Measurements from ENCODE around the gene UBE2V1.
"Not testable (repeated sequence)": the region's sequence is repeated elsewhere in the genome, so short reads cannot be mapped to it uniquely, and the experiment has no call there.

The UBE2V1 gene

DNA sequence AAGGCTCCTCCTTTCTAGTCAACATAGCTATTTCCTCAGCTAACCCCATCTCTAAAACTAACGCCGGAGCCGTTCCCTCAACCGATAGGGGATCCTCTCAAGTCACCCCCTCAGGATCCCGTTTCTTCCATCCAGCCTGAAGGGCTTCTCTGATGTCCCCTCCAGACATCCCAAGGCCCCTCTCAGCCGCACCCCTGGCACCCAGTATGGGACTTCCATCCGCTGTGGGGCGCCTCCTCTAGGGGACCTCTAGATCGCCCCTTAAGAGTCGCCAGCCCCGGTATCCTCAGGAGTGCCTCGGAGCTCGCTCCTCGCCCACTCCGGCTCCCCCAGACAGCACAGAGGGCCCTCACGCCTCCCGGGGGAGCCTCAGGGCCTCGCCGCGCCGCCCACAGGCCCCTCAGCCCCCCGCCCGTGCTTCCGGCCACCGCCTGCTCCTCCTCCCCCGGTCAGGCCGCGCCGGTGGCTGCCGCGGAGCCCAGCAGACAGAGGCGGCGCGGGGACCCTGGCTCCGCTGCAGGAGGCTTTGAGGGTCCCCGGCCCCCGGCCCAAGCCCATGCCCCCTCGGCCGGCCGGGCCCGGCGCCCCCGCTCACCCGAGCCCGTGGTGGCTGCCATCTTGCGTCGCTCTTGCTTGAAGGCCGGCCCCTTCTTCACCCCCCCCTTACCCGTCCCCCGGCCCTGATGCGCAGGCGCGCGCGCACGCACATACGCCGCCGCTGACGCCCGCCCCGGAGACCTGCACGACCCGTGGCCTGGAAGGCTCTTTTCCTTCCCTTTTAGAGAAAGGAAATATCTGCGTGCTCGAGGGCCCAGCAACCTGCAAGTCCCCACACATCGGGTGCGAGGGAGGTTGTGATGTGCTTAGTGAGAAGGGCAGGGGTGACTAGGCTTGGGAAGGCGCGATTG is at the start of gene UBE2V1:
UBE2V1 (minus strand) TSS at position 639 of the 908 bp plus-strand sequence; CDS start at position 617, 22 bp downstream.
- peak; percentile 86 for DNase-seq (ENCODE audit: low read depth)

DNA sequence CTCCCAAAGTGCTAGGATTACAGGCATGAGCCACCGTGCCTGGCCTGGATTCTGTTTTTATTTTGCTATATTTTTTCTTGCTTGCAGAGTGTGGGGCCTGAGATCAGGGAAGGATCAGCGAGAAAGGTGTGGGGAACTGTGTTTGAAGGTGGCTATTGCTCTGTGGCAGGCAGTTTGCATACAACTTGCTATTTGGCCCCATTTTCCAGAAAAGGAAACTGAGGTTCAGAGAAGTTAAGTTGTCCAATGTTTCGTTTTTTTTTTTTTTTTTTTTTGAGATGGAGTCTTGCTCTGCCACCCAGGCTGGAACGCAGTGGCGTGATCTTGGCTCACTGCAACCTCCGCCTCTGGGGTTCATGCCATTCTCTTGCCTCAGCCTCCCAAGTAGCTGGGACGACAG is 48.5 kb upstream of the UBE2V1 start:
- not testable (repeated sequence) for DNase-seq (ENCODE audit: low read depth)

DNA sequence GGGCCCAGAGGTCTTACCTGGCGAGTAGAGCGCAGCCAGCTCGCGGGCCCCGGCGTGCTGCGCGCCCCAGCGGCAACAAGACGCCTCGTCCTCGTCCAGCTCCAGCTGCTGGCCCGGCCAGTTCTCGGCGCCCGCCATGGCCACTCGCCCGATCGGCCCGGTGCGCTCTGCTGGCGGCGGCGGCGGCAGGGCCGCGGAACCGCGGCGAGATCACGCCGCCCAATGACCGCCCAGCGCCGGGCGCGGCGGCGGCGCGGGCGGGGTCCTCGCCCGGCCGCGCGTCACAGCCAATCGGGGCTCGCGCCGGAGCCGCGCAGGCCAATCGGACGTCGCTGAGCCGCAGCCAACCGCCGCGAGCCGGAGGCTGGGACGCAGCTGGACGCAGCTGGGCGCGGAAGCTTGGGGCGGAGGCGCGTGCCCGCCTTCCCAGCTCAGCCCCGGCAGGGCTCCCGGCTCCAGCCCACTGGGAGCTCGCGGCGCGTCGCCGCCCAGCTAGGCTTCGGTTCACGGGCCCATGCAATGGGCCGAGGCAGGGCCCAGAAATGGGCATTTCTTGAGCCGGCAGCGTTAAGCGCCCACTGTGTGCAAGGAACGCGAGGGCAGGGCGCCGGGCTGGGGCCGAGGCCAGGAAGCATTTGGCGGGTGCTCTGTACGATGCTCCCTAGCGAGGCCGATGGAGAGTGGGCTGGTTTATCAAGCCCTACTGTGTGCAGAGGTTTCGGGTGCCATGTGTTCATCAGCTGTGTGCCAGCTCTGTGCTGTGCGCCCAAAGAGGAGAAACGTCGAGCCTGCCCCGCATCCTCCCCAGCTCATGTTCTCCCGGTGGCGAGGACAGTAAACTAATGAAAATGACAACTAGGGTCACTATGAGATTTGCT is 40.8 kb upstream of the UBE2V1 start, which contains the start of gene PEDS1:
PEDS1 (minus strand) TSS at position 224 of the 878 bp plus-strand sequence; CDS start at position 138, 86 bp downstream.
- DNase-seq (ENCODE audit: low read depth): peak; percentile 65

DNA sequence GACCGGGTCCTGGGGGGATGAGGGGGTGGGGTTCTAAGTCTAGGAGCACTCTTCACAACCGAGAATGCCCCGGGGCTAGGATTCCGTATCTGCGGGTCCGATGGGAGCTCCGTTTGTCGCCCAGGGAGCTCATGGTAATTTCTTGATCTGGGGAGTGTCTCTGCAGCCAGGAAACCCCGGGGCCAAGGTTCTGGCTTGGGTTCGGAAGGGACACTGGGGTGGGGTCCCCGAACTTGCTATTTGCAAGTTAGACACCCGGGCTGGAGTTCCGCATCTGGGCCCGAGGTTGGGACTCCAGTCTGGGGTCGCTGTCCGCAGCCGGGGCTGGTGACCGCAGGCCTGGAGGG is 40.2 kb upstream of the UBE2V1 start:
- no peak for DNase-seq (ENCODE audit: low read depth)

DNA sequence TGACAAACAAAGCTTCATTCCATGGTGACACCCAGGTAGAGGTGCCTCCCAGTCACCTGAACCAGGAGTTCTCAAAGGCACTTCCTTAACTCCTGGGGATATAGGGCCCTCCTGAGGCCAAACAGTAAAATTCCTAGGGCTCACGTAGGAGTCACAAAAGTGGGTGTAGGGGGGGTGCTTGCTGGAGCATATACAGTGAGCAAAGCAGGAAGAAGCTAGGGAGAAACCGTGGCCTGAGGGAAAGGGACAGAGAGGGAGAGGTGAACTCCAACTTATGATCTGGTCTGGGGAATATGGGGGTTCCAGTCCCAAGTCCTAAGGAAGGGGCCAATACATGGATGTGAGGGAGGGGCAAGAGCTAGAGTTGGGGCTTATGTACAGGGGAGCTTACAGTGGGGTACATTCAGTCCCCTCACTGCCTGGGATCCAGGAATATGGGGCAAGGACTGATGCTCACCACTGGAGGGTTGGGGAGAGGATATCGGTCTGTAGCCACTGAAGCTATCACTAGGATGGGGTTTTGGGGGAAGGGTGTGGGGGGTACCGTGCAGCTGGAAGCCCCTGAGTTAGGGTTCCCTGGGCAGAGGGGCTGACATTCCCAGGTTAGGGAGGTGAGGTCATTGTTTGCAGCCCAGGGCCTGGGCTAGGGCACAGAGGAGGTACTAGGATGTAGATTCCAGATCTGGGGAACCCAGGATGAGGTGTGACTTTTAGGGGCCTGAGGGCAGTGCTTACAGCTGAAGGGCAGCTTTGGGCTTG is 39.6 kb upstream of the UBE2V1 start:
- DNase-seq (ENCODE audit: low read depth): no peak

DNA sequence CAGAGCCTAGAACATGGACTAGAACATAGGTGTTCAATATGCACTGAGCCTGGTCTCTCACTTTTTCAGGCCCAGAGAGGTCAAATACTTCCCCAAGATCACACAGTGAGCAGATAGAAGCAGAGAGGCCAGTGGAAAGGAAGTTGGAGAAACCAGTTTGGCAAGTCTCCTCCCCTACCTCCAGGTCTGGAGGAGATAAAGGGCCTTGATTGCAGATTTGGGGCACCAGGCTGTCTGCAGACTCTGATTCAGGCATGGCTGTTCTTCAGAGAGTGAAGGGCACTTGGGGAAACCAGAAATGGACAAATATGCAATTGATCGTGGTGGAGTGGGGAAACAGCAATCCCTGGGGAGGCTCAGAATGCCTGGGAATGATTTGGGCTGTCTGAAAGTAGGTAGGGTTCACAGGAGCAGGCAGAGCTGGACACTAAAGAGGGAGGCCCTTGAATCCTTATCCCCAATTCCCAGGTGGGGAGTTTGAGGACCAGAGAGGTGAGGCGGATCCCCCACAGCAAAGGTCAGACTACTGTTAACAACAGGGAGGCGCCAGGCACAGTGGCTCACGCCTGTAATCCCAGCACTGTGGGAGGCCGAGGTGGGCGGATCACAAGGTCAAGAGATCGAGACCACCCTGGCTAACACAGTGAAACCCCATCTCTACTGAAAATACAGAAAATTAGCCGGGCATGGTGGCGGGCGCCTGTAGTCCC is 38.2 kb upstream of the UBE2V1 start:
- DNase-seq (ENCODE audit: low read depth): no peak

DNA sequence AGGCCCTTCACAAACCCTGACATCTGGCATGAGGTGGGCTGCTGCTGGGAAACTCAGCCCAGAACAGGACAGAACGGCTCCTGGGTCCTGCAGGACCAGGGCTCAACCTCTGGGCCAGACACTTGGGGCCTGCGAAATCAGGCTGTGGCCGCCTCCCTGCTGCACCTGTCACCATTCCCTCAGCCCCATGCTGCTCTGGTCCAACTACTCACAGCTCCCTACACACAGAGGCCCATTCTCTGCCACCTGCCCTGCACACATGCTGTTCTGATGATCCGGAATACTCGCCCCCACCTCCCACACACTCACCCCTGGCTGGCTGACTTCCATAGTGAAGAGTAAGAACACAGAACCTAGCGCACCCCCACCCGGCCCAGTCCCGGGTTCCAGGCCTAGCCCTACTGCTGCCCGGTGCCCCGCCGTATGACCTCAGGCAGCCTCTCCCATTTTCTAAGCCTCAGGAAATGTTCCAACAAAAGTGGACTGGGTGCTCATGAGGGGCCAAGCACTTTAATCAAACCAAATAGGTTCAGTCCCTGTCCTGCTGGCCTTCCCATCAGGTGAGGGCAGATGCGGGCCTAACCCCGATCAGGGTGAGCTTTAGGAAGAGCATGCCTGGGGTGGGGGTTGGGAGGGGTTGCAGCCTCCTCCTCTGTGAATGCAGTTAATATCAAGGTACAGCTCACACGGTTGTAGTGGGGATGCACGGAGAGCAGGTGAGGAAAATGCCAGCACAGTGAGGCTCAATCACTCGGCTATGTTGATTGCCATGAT is 36.7 kb upstream of the UBE2V1 start:
- DNase-seq (ENCODE audit: low read depth): no peak

DNA sequence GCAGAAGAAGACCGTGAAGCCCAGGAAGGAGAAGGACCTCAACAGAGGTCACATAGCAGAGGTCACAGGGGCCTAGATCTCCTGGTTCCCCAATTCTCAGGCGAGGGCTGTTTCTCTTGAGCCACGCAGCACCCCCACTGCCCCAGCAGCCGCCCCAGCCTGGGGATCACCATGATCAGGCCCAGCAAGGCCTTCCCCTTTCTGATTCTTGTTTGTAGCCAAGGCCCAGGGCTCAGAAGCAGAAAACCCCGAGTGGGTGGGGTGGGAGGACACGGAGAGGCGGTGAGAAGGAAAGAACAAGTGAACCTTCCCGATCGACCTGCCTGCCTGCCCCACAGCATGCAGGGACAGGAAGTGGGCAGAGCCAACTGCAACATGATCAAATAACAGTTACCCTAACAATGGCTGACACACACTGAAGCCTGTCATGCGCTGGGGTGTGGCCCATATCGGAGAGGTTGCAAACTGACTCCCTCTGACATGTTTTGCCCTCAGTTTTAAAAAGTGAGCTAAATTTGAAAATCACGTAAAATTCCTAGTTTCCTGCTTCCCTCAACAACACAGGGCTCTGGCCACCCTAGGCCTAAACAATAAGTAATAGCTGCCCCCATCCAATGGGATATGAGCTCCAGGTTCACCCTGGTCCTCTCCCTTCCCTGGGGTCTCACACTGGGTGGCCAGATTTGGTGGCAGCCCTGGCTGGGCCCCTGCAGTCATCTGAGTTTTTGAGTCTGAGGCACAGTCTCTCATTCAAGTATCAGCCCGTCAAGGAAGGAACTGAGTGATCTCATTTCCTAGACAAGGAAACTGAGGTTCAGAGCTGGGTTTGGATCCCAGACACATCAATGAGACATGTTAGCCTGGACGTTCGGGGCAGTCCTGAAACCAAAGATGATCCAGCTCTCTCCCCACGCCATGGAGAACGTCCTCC is 34.0 kb upstream of the UBE2V1 start:
- peak; percentile 62 for DNase-seq (ENCODE audit: low read depth)

DNA sequence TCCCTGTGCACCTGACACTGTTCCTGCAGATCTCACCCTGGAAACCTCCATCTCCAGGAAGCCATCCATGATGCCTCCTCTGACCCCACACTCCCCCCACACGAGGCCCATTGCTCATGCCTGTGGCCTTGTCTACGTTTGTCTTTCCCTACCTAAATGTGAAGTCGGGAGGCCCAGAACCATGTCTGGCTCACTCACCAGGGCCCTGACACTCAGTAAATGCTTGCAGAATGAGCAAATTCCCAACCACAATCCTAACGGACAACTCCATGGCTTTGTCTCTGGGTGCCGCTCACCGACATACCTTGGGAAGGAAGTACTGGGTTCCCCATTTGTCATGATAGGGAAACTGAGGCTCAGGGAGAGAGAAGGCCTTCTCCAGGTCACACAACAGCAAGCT is 33.3 kb upstream of the UBE2V1 start:
- no peak for DNase-seq (ENCODE audit: low read depth)

DNA sequence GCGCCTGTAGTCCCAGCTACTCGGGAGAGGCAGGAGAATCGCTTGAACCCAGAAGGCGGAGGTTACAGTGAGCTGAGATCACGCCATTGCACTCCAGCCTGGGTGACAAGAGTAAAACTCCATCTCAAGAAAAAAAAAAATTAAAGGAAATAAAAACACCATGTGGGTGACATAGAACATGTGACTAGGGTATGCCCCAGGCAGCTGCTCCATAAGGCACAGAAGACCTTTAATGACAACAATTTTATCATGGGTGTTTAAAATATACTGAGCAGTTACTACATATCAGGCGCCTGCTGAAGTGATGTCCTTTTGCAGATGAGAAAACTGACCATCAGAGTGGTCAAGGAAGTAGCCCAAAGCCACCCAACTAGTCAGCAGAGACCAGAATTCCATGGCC is 32.6 kb upstream of the UBE2V1 start:
- DNase-seq (ENCODE audit: low read depth): no peak

DNA sequence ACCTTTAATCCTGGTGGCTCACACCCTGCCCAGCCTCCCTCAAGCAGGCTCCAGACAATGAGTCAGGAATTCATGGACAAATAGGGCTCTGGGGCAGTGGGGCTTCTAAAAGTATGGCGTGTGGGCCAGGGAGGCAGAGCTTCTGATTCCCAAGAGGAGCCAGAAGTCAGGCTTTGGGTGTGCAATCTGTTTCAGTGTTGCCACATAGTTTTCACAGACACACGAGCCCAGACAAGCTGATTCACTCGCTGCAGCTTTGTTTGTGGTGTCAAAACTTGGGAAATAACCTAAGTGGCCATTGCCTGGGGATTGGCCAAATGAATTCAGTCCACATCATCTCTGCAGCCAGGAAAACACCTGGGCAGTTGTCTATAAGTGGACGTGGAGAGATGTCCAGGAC is 31.4 kb upstream of the UBE2V1 start:
- no peak for DNase-seq (ENCODE audit: low read depth)

DNA sequence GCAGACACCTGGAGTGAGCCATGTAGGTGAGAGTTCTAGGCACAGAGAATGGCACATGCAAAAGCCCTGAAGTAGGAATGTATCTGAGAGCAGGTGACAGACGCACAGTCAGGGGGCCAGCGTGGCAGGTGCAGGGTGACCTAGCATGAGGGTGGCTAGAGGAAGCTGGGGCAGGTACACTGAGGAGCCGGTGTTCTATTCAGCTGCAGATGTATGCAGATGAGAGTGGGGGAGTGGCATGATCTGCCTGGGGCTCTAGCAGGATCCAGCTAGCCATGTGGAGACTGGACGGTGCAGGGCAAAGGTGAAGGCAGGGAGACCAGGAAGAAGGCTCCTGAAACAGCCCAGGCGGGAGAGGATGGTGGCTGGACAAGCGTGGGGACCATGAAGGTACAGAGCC is 29.9 kb upstream of the UBE2V1 start:
- no peak for DNase-seq (ENCODE audit: low read depth)

DNA sequence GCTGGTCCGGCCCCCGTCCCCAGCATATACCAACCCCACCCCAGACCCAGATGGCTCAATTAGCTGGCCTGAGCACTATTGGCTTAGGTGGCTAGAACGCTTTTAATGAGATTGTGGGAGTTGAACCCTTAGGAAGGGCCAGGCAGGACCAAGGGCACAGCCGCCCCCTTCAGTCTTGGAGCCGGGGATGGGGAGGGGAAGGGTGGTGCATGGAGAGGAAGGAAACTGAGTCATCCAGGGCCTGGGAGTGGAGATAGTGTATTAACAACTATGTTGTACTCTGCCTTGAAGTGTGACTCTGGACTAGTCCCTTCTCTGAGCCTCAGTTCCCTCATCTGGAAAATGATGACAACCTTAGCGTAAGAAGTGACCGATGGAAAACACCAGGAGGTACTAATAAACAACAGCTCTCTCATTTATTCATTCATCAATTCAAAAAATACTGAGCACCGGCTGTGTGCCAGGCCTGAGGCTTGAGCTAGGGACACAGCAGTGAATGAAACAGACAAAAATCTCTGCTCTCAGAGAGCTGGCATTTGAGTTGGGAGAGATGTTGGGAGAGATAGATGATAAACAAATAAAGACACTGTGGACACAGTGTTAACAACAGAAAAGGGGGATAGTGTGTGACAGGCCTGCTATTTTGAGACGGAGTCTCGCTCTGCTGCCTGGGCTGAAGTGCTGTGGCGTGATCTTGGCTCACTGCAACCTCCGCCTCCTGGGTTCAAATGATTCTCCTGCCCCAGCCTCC is 29.0 kb upstream of the UBE2V1 start:
- DNase-seq (ENCODE audit: low read depth): no peak

DNA sequence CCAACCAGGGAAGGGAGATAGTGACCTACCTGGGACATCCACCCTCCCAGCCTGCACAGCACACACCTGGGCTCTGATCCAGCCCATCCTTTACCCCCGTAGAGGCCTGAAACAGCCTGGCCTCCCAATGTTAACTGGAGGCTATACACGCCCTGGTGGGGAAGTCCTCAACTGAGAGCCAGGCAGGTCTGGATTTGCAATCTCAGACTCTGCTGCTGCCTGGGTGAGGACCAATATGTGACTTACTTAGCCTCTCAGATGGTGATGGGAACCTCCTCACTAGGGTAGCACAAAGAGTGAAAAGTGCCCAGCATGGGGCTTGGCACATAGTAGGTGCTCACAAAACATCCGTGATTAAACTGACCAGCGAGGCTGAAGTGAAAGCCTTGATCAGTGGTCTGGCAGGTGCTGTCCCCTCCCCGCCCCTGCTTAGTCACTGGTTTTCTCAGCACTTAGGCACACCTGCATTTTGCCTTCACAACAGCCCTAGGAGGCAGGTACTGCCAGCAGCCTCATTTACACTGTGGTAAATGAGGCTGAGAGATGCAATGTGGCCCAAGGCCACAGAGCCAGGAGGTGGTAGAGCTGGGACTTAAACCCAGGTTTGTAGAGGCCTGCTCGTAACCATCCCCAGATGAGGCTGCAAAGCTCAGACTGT is 28.2 kb upstream of the UBE2V1 start:
- no peak for DNase-seq (ENCODE audit: low read depth)

DNA sequence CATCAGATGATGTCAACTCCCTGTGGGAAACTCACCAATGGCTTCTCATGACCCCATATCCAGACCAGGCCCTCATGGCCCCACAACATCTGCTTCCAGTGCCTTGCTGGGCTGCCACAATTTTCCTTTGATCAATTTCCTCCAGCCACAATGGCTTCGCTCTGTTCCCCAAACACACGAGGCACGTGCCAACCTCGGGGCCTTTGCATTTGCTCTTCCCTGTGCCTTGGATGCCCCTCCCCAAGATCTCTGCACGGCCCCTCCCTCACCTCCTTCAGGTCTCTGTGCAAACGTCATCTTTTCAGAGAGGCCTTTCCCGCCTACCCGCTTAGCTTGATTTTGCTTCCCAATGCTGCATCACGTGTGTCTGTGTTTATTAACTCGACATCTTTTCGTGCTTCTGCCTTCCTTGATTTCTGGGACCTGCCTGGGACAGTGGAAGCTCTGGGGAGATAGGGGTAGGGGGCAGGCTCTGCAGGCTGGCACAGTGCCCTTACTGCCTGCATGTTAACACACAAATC is 27.4 kb upstream of the UBE2V1 start:
- no peak for DNase-seq (ENCODE audit: low read depth)

DNA sequence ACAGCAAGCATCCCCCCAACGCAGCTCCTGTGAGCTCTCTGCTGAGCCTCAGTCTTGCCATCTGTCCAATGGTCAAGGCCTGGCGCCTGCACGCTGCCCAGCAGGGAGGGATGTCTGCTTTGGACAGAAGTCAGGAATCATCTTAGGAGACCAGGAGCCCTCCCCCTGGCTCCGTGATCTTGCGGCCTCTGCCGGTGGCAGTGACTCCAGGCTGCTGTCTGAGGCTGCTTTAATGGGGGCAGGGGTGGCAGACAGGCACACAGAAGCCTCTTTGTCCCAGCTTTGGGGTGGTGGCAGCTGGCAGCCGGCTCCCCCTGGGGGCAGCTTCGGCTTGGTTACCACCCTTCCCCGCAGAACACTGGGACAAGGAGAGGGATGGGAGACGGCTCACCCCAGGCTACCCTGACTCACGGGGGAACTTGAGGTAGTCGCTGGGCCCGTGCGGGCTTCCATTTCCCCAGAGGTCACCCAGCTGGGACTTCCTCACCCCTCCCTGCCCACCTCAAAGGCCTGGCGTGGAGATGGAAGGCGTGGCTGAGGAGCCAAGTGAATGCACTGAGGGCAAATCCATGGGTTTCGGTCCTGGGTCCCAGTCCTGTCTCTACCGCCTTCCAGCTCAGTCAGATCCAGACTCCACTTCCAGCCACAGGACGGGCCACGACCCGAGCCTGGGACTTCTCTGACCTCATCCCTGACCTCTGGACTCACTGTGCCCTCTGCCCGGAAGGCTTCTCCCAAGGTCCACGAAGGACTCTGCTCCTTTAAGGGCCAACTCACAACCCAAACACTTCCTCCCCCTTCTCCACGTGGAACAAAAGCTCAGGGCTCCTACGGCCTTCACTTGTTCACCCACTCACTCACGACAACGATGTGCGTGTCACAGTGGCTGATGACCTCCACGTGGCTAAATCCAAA is 25.8 kb upstream of the UBE2V1 start:
- DNase-seq (ENCODE audit: low read depth): no peak

DNA sequence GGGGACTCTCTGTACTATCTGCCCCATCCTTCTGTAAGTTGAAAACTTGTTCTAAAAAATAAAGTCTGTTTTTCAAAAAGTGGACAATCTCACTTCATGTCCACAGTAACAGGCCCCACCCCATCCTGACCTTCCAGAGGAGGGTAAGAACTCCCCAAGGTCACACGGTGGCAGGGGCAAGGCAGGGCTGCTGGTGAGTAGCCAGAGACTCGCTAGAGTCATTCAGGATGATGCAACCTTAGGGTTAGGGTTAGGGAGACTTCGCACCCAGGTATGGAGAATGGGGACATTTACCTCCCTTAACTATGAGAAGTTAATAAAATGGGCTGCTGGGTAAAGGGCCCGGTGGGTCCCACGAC is 25.1 kb upstream of the UBE2V1 start:
- no peak for DNase-seq (ENCODE audit: low read depth)
